K562 (cell line): Measurements from ENCODE around the gene TMED8.

Experiments
- CTCF ChIP-seq, 3 experiments: IDR thresholded peaks in 2 of 3; conservative IDR thresholded peaks in 1 of 3; 2 replicates each; pipeline ENCODE4 v1.5.1; 2011 to 2012; ENCODE audit warnings: low read length in 3 of 3, mild to moderate bottlenecking in 3 of 3, control low read depth in 2 of 3, improper control_type of control experiment in 1 of 3, inconsistent platforms in 1 of 3, low read depth in 1 of 3, mixed read lengths in 1 of 3, moderate library complexity in 1 of 3; ENCODE audit not compliant: insufficient read depth in 2 of 3
- JUN ChIP-seq, 2 experiments: sonication (generic) in 1 of 2; formaldehyde crosslinking in 1 of 2; IDR thresholded peaks; 2 replicates each; pipeline versions ENCODE4 v1.6.1 to v1.8.0; 2012 to 2022; ENCODE audit warnings: borderline replicate concordance in 2 of 2, mild to moderate bottlenecking in 2 of 2, improper control_type of control experiment in 1 of 2, low read depth in 1 of 2, low read length in 1 of 2, missing genetic modification reagents in 1 of 2
- KAT2B ChIP-seq: IDR thresholded peaks from one replicate; pipeline ENCODE4 v1.6.1; 2012; ENCODE audit warnings: low read depth, mild to moderate bottlenecking, control low read depth, inconsistent platforms, low read length, moderate library complexity
- MEF2A ChIP-seq: IDR thresholded peaks from 2 replicates; pipeline ENCODE4 v1.6.1; 2011; ENCODE audit warnings: low read depth, mild to moderate bottlenecking, low read length, moderate library complexity; ENCODE audit not compliant: control insufficient read depth
- NBN ChIP-seq: fragments of 450-650 bp; IDR thresholded peaks from 2 replicates; pipeline ENCODE4 v1.6.1; 2016; ENCODE audit warnings: low read depth, mild to moderate bottlenecking
- NCOA2 ChIP-seq, 2 experiments: fragments of 450-650 bp; IDR thresholded peaks; 2 replicates each; pipeline ENCODE4 v1.6.1; 2018; ENCODE audit warnings: mild to moderate bottlenecking in 2 of 2, moderate library complexity in 1 of 2; ENCODE audit not compliant: partially characterized antibody in 2 of 2
- NFRKB ChIP-seq: fragments of 450-650 bp; IDR thresholded peaks from 2 replicates; pipeline ENCODE4 v1.6.1; 2016; ENCODE audit warnings: low read depth
- PREB ChIP-seq: sonication (generic); formaldehyde crosslinking; IDR thresholded peaks from 2 replicates; pipeline ENCODE4 v1.8.1; 2023; ENCODE audit warnings: mild to moderate bottlenecking, missing genetic modification reagents
- SREBF1 ChIP-seq: fragments of 150-350 bp; IDR thresholded peaks from 2 replicates; pipeline ENCODE4 v1.6.1; 2014; ENCODE audit warnings: antibody characterized with exemption, low read depth, low read length, borderline replicate concordance
- USF2 ChIP-seq: sonication (generic); formaldehyde crosslinking; IDR thresholded peaks from 2 replicates; pipeline ENCODE4 v1.5.0; 2020; ENCODE audit warnings: missing genetic modification reagents
- ZBTB9 ChIP-seq: fragments of 450-650 bp; formaldehyde crosslinking; IDR thresholded peaks from 2 replicates; pipeline ENCODE4 v1.4.0; 2020; ENCODE audit warnings: mild to moderate bottlenecking, moderate library complexity
- ZZZ3 ChIP-seq: fragments of 450-650 bp; IDR thresholded peaks from 2 replicates; pipeline ENCODE4 v1.6.1; 2016; ENCODE audit warnings: antibody characterized with exemption, mild to moderate bottlenecking, moderate library complexity

- no peak for TF ChIP-seq MEF2A
- TF ChIP-seq KAT2B, result no peak
- no peak for TF ChIP-seq CTCF (IDR thresholded peaks at IDR 0.05 in 2 of 3, conservative IDR thresholded peaks at IDR 0.05 in 1 of 3; ENCODE audit: insufficient read depth in 2 of 3, low read depth in 1 of 3, low read length in 3 of 3)
- no peak for TF ChIP-seq ZZZ3
- no peak for TF ChIP-seq NFRKB
- TF ChIP-seq ZBTB9, result no peak
- no peak for TF ChIP-seq NBN
- no peak for TF ChIP-seq JUN (IDR thresholded peaks at IDR 0.05; ENCODE audit: borderline replicate concordance, low read depth, low read length)
- no peak for TF ChIP-seq JUN (CRISPR knock-in tag; IDR thresholded peaks at IDR 0.05; ENCODE audit: borderline replicate concordance)
- no peak for TF ChIP-seq USF2 (CRISPR knock-in tag)
- TF ChIP-seq PREB (CRISPR knock-in tag), result no peak
- TF ChIP-seq NCOA2 (IDR thresholded peaks at IDR 0.05; ENCODE audit: partially characterized antibody in 2 of 2), result no peak
- no peak for TF ChIP-seq SREBF1
Observed at GRCh38 chr14:77306851-77307496, 69.9 kb downstream of the TMED8 start.
